ENCODE data around the gene SLC12A5.
"Not testable (repeated sequence)": the region's sequence is repeated elsewhere in the genome, so short reads cannot be mapped to it uniquely, and the experiment has no call there.

SLC12A5 gene

GRCh38 chr20:45993197-45993951 is 35.6 kb upstream of the SLC12A5 start:
- no peak for DNase-seq

GRCh38 chr20:45994761-45995493 is 34.1 kb upstream of the SLC12A5 start:
- H3K4me3 ChIP-seq (ENCODE audit: low read length) = no peak overlapping the region
- H3K27me3 ChIP-seq (replicated peaks; ENCODE audit: insufficient read depth, low read length) = peaks cover 13% of the 10 kb centered on the region
- no peaks in the 10 kb centered on the region for H4K20me1 ChIP-seq (ENCODE audit: insufficient read depth, low read length)
- TF ChIP-seq EZH2phosphoT487 (IDR thresholded peaks at IDR 0.05; ENCODE audit: low read length) (no peak), CTCF (IDR thresholded peaks at IDR 0.05; ENCODE audit: low read length) (no peak), EZH2 (optimal IDR thresholded peaks at IDR 0.05; ENCODE audit: low read depth, low read length) (no peak)
- H3K9ac ChIP-seq (ENCODE audit: low read length) = no peak overlapping the region
- no peak overlapping the region for H3K4me2 ChIP-seq (ENCODE audit: low read depth, low read length)
- no peaks in the 10 kb centered on the region for H3F3A ChIP-seq (ENCODE audit: insufficient read depth, low read length)
- no peaks in the 10 kb centered on the region for H3K36me3 ChIP-seq (replicated peaks; ENCODE audit: insufficient read depth, low read length)
- no peak for DNase-seq
- H3K4me1 ChIP-seq (ENCODE audit: low read length) = no peaks in the 10 kb centered on the region
- H3K9me2 ChIP-seq (replicated peaks; ENCODE audit: insufficient read depth, low read length) = no peaks in the 10 kb centered on the region
- no peak overlapping the region for H2AFZ ChIP-seq (ENCODE audit: low read length)
- H3K9me3 ChIP-seq (replicated peaks; ENCODE audit: insufficient read depth, low read length) = no peaks in the 10 kb centered on the region
- H3K27ac ChIP-seq (ENCODE audit: low read length) = no peak overlapping the region
- H3K79me2 ChIP-seq (ENCODE audit: low read length) = no peaks in the 10 kb centered on the region

More at GRCh38 chr20:45993197-45993951, 35.6 kb upstream of the SLC12A5 start:
- H3K27me3 ChIP-seq (replicated peaks; ENCODE audit: insufficient read depth, low read length) = peaks cover 10% of the 10 kb centered on the region
- H3K4me3 ChIP-seq (ENCODE audit: low read length) = no peak overlapping the region
- no peaks in the 10 kb centered on the region for H3K9me2 ChIP-seq (replicated peaks; ENCODE audit: insufficient read depth, low read length)
- TF ChIP-seq CTCF (IDR thresholded peaks at IDR 0.05; ENCODE audit: low read length) (no peak), EZH2 (optimal IDR thresholded peaks at IDR 0.05; ENCODE audit: low read depth, low read length) (no peak), EZH2phosphoT487 (IDR thresholded peaks at IDR 0.05; ENCODE audit: low read length) (no peak)
- no peak overlapping the region for H3K9ac ChIP-seq (ENCODE audit: low read length)
- H3K4me1 ChIP-seq (ENCODE audit: low read length) = no peaks in the 10 kb centered on the region
- no peak overlapping the region for H3K27ac ChIP-seq (ENCODE audit: low read length)
- H3K36me3 ChIP-seq (replicated peaks; ENCODE audit: insufficient read depth, low read length) = no peaks in the 10 kb centered on the region
- no peak overlapping the region for H2AFZ ChIP-seq (ENCODE audit: low read length)
- no peaks in the 10 kb centered on the region for H3K79me2 ChIP-seq (ENCODE audit: low read length)
- no peaks in the 10 kb centered on the region for H3K9me3 ChIP-seq (replicated peaks; ENCODE audit: insufficient read depth, low read length)
- H3K4me2 ChIP-seq (ENCODE audit: low read depth, low read length) = no peak overlapping the region
- H3F3A ChIP-seq (ENCODE audit: insufficient read depth, low read length) = no peaks in the 10 kb centered on the region
- no peaks in the 10 kb centered on the region for H4K20me1 ChIP-seq (ENCODE audit: insufficient read depth, low read length)

- H3K36me3 ChIP-seq (replicated peaks; ENCODE audit: insufficient read depth, low read length); H4K20me1 ChIP-seq (ENCODE audit: insufficient read depth, low read length); H3K9me2 ChIP-seq (replicated peaks; ENCODE audit: insufficient read depth, low read length); H3K4me1 ChIP-seq (ENCODE audit: low read length); H3K9me3 ChIP-seq (replicated peaks; ENCODE audit: insufficient read depth, low read length); H3K4me2 ChIP-seq (ENCODE audit: low read depth, low read length); H3K4me3 ChIP-seq (ENCODE audit: low read length); H3K9ac ChIP-seq (ENCODE audit: low read length); H3K27ac ChIP-seq (ENCODE audit: low read length); DNase-seq; H2AFZ ChIP-seq (ENCODE audit: low read length); H3K79me2 ChIP-seq (ENCODE audit: low read length); H3F3A ChIP-seq (ENCODE audit: insufficient read depth, low read length): not testable (repeated sequence)
- peaks cover 13% of the 10 kb centered on the region for H3K27me3 ChIP-seq (replicated peaks; ENCODE audit: insufficient read depth, low read length)
Observed at GRCh38 chr20:45995495-45996097, 33.4 kb upstream of the SLC12A5 start.
